Iris pigment epithelial cell (primary cell): ENCODE results near the gene GJB6.

Source experiments
- DNase-seq: peaks from one replicate; pipeline ENCODE4 v3.0.0-alpha.2; 2011; ENCODE audit warnings: low read depth

GJB6 gene

GRCh38 chr13:20227288-20227687 lies 4.8 kb downstream of the GJB6 start:
- no peak for DNase-seq

- DNase-seq, result no peak
Observed at GRCh38 chr13:20222553-20222952, 9.6 kb downstream of the GJB6 start.

- DNase-seq, result no peak
Observed at GRCh38 chr13:20221772-20222171, 10.3 kb downstream of the GJB6 start.

GRCh38 chr13:20219577-20219976 lies 12.5 kb downstream of the GJB6 start:
- DNase-seq, result no peak

- no peak for DNase-seq
Observed at GRCh38 chr13:20217168-20217567, 15.0 kb downstream of the GJB6 start.

GRCh38 chr13:20209948-20210347 lies 22.2 kb downstream of the GJB6 start:
- no peak for DNase-seq

- DNase-seq, result no peak
Observed at GRCh38 chr13:20206698-20207235, 25.4 kb downstream of the GJB6 start.

- DNase-seq, result no peak
Observed at GRCh38 chr13:20206065-20206697, 25.9 kb downstream of the GJB6 start.

GRCh38 chr13:20198781-20199180 lies 33.3 kb downstream of the GJB6 start:
- DNase-seq, result no peak

- peak; percentile 43 for DNase-seq
Observed at GRCh38 chr13:20197361-20197834, 34.7 kb downstream of the GJB6 start.

GRCh38 chr13:20195801-20196200 lies 36.3 kb downstream of the GJB6 start:
- no peak for DNase-seq

GRCh38 chr13:20193907-20194631 lies 38.0 kb downstream of the GJB6 start:
- DNase-seq, result no peak

GRCh38 chr13:20193162-20193906 lies 38.8 kb downstream of the GJB6 start:
- DNase-seq, result no peak

GRCh38 chr13:20192836-20193161 lies 39.3 kb downstream of the GJB6 start, which contains the start of gene GJB2:
GJB2 (minus strand) TSS chr13:20192938; CDS start chr13:20189581, 3,357 bp downstream.
- DNase-seq, result no peak

GRCh38 chr13:20192158-20192835 lies 39.8 kb downstream of the GJB6 start:
- no peak for DNase-seq

- no peak for DNase-seq
Observed at GRCh38 chr13:20191311-20192157, 40.6 kb downstream of the GJB6 start.

GRCh38 chr13:20190481-20191310 lies 41.4 kb downstream of the GJB6 start:
- DNase-seq, result peak; percentile 47

GRCh38 chr13:20190076-20190475 lies 42.0 kb downstream of the GJB6 start:
- DNase-seq, result no peak

- no peak for DNase-seq
Observed at GRCh38 chr13:20188667-20189553, 43.2 kb downstream of the GJB6 start.
